ENCODE data around the gene TATDN3.

DNA sequence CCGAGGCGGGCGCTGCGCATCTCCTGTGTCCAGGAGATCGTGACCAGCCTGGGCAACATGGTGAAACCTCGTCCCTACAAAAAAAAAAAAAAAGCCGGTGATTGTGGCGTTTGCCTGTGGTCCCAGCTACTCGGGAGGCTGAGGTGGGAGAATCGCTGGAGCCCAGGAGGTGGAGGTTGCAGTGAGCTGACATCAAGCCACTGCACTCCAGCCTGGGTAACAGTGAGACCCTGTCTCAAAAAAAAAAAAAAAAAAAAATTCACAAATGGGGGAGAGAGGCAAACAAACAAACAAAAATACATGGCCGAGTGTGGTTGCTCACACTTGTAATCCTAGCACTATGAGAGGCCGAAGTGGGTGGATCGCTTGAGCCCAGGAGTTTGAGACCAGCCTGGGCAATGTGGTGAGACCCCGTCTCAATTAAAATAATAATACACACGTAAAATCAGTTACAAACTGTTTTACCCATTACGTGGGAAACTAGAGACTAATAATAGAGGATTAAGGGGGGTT lies 758 bp downstream of the TATDN3 start:
- TF ChIP-seq POLR2AphosphoS5 (IDR thresholded peaks at IDR 0.05; ENCODE audit: borderline replicate concordance, low read depth, low read length) = no peak
- no peak for TF ChIP-seq EZH2 (IDR thresholded peaks at IDR 0.05)
